Middle frontal gyrus (tissue), 1 donor: ENCODE results near the gene REXO5.
"Not testable (repeated sequence)": the region's sequence is repeated elsewhere in the genome, so short reads cannot be mapped to it uniquely, and the experiment has no call there.

Experiments
- DNase-seq: peaks from one replicate; pipeline ENCODE4 v3.0.0-alpha.2; 2015; ENCODE audit warnings: low spot score; ENCODE audit errors: extremely low spot score

The REXO5 gene

DNA sequence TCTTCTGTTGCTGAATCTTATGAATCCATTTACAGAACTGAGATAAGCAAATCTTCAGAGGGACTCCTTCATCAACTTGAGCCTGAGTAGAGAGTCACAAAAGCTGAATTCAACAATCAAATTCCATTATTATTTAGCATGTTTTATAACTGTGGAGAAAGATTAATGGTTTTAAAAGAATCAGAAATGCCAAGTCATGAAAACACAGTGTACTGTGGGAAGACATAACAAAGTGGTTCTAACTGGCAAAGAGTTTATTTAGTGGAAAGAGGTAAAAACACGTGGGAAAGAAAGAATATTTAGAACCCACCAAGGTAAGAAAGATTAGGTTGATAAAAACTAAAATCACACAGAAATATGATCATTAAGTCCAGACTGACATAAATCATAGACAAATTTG is 5.0 kb upstream of the REXO5 start:
- DNase-seq = no peak

GRCh38 chr16:20803192-20803560 is 3.2 kb upstream of the REXO5 start:
- no peak for DNase-seq

DNA sequence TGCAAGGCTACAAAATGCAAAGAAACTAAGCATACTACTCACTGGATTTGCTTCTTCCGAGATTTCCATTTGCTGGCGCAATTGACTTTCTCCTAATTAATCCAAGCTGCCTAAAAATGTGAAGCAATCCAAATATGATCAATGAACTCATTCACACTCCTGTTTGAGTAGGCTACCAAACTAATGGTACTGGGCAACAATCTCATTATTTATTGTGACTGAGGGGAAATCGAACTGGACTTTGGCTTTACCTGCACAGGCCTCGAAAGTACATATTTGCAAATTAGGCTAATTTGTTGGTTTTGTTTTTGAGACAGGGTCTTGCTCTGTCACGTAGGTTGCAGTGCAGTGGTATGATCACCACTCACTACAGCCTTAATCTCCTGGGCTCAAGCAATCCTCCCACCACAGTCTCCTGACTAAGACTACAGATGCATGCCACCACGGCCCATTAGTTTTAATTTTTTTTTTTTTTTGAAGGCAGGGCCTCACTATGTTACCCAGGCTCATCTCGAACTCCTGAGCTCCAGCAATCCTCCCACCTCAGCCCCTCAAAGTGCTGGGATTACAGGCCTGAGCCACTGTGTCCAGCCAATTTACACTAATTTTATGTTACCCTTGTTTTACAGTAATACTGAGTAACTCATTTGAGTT is 2.6 kb upstream of the REXO5 start:
- no peak for DNase-seq

DNA sequence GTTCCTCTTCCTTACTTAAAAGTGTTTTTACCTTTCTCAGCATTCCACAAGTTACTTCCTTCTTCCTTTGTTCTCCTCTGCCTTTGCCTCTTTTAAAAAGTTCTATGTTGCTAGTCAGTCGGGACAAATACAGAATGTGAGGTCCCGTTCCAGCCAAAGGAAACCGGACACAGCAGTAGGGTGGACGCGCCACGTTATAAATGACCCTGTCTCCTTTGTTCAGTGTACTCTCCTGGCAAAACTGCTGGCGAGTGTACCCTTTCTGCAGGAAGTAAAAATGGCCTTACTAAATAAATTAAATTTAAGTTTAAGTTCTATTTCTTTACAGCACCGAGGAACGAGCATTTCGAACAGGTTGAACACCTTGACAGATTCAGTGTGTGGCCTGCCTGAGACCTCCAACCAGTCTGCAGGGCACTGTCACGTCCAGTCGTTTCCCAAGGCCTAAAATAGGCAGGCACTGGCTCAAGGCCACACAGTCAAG is 601 bp upstream of the REXO5 start:
- not testable (repeated sequence) for DNase-seq

- DNase-seq = no peak
Measured at GRCh38 chr16:20807862-20808261, 1.5 kb downstream of the REXO5 start.

DNA sequence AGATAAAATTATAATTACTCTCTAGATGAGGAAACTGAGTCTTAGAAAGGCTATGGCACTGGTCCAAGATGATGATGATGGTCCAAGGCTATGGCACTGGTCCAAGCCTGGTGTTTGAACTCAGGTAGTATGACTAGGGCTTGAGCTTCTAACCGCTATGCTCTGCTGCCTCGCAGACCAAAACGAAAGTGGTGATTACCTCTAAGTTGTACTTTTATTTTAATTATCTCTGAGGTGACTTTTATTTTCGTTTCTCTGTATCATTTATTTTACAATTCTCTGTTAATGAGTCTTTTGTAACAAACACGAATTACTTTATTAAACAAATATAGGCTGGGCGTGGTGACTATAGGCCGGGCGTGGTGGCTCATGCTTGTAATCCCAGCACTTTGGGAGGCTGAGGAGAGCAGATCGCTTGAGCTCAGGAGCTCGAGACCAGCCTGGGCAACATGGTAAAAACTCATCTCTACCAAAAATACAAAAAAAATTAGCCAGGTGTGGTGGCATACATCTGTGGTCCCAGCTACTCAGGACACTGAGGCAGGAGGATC is 5.6 kb downstream of the REXO5 start:
- no peak for DNase-seq

GRCh38 chr16:20812510-20812909 is 6.2 kb downstream of the REXO5 start:
- no peak for DNase-seq

DNA sequence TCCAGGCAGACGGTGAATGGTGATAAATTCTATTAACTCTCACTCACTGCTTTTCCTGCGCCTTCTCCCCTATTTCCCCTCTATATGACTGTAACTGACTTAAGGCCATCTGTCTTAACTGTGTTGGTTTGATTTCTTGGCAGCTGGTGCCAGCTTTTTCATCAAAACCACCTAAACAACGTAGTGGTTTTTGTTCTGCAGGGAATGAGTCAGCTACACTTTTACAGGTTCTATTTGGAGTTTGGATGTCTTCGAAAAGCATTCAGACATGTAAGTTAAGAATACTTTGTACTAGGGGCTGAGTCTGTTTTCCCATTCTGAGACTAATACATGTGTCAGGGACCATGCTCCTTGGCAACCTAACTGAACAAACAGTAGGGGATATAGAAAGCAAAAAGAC is 8.5 kb downstream of the REXO5 start:
- no peak for DNase-seq

DNA sequence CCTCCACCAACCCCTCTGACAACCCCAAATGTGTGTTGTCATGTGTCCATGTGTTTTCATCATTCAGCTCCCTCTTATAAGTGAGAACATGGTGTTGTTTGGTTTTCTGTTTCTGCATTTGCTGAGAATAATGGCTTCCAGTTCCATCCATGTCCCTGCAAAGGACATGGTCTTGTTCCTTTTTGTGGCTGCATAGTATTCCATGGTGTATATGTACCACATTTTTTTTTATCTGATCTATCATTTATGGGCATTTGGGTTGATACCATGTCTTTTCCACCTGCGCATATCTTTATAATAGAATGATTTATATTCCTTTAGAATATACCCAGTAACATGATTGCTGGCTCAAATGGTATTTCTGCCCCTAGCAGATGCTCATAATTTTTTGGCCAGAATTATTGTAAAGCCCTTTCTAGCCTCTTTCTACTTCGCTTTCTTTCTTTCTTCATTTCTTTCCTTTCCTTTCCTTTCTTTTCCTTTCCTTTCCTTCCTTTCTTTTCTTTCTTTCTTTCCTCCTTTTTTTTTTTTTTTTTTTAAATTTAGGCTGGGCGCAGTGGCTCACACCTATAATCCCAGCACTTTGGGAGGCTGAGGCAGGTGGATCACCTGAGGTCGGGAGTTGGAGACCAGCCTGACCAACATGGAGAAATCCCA is 12.7 kb downstream of the REXO5 start:
- DNase-seq = no peak

DNA sequence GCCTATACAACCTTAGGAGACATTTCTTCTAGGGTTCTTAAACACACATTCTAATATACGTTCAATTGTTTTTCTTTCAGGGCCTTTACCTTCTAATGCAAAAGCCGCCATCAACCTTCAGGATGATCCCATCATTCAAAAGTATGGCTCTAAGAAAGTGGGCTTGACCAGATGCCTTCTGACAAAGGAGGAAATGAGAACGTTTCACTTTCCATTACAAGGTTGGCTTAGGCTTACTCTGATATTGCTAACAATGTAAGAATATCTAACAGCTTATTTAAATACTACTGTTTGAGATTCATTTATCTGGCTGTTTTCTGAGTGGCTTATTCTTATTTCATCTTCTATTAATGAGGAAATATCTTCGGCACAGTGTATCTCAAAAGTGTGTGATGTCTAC is 15.4 kb downstream of the REXO5 start:
- no peak for DNase-seq

- no peak for DNase-seq
Measured at GRCh38 chr16:20822521-20823325, 16.4 kb downstream of the REXO5 start.

DNA sequence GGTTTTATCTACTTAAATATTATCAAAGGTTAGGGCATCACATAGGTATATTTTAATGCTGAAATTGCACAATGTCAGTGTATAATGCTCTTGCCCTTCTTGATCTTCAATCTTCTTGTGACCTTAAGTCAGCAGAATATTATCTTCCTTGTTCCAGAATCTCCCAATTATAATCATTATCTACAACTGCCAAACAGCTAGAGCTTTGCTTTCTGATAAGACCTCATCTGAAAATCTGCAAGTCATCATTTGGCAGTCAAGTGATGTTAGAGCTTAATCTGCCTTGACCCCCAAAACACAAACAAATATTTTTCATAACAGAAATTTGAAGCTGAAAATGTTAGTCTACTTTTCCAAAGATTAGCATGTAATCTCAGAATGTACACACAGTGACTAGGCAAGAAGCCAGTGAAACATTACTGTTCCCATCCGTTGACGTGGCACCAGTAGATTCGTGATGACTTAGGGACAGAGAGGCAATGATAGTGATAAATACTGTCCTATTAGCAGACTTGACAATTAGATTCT is 19.8 kb downstream of the REXO5 start:
- no peak for DNase-seq

- DNase-seq = no peak
Measured at GRCh38 chr16:20829536-20829935, 23.2 kb downstream of the REXO5 start.

- no peak for DNase-seq
Measured at GRCh38 chr16:20830372-20830771, 24.0 kb downstream of the REXO5 start.

DNA sequence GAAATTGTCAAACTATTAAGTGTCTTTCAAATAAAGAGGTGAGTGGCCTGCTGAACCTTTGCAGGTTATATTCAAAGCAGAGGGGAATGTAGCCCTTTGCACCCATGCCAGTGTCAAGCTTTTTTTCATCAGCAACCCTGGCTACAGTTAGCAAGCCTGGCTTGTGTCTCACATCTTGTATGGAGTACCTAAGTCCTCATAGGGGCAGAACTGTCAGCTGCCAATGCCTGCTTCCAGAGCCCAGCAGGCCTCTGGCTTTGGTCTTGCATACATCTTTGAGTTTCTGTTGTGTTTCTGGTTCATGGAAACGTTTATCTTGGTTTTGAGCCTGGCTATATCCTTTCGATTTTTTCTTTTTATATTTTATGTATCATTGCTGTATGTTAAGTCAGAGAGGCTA is 26.8 kb downstream of the REXO5 start:
- DNase-seq = no peak

DNA sequence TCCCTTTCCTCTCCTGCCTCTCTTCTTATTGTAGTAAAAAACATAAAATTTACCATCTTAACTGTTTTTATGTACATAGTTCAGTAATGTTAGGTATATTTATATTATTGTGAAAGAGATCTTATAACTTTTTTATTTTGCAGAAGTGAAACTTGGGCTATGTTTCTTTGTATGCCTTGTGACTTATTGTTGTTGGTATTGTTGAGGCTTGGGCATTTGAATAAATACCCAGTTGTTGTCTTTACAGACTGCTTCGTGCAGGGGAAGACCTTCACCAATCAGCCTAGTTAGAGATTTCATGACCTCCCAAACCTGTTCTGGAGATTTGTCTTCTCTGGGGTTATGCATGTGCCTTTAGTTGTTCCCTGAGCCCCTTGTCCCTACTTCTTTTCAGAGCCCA is 31.9 kb downstream of the REXO5 start:
- DNase-seq = no peak

DNA sequence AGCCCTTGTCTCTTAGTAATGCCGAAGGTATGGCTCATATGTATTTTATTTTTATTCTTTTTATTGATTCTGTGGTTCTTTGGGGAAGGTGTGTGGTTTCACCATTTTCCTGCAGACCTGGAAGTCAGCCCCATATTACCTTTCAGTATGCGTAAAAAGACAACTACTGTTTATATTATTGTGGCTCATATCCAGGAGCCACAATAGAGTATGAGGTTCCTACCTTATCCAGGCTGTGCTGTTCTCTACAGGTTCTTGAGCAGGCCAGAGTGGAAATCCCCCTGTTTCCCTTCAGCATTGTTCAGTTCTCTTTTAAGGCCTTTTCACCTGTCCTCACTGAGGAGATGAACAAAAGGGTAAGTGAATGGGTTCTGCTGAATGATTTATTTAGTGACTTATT is 33.2 kb downstream of the REXO5 start:
- no peak for DNase-seq

GRCh38 chr16:20844054-20844453 is 37.7 kb downstream of the REXO5 start:
- DNase-seq = no peak

- no peak for DNase-seq
Measured at GRCh38 chr16:20844588-20844987, 38.3 kb downstream of the REXO5 start.

- DNase-seq = no peak
Measured at GRCh38 chr16:20846030-20846429, 39.7 kb downstream of the REXO5 start.

GRCh38 chr16:20846551-20846950 is 40.2 kb downstream of the REXO5 start:
- DNase-seq = no peak

- DNase-seq = no peak
Measured at GRCh38 chr16:20847550-20847949, 41.2 kb downstream of the REXO5 start.
